Measurements from ENCODE around the gene CAMTA1.

Gene CAMTA1

GRCh38 chr1:6999826-7000225, 214.6 kb downstream of the CAMTA1 start:
- no CpG with 5 or more reads among the region's 6 CpGs for WGBS (ENCODE audit: extremely low coverage, insufficient coverage, insufficient read length)
- Histone ChIP-seq H3K23ac (ENCODE audit: low read length) (no peak overlapping the region), H4K91ac (ENCODE audit: low read depth, low read length) (no peak overlapping the region), H3K9ac (ENCODE audit: low read length) (no peak overlapping the region), H4K12ac (ENCODE audit: low read depth, low read length) (no peak overlapping the region), H3K14ac (ENCODE audit: low read length) (no peak overlapping the region), H4K8ac (ENCODE audit: low read depth, low read length) (no peak overlapping the region), H3K4me1 (ENCODE audit: control insufficient read depth in 1 of 2, insufficient read depth in 2 of 2, low read length in 2 of 2) (no peaks in the 10 kb centered on the region), H3K36me3 (ENCODE audit: control insufficient read depth in 1 of 2, insufficient read depth in 2 of 2, low read length in 2 of 2) (no peaks in the 10 kb centered on the region), H3K18ac (ENCODE audit: low read length) (no peak overlapping the region), H2BK5ac (ENCODE audit: low read depth, low read length, poor library complexity) (no peak overlapping the region), H3K4me3 (ENCODE audit: low read depth, low read length) (no peak overlapping the region), H3K27me3 (ENCODE audit: insufficient read depth, low read length) (no peaks in the 10 kb centered on the region), H3K79me2 (ENCODE audit: control insufficient read depth, insufficient read depth, low read length, poor library complexity) (no peaks in the 10 kb centered on the region), H2AK5ac (ENCODE audit: low read length) (no peak overlapping the region), H3K4ac (ENCODE audit: low read depth, low read length) (no peak overlapping the region), H3K9me3 (ENCODE audit: insufficient read depth, low read depth, low read length) (peaks cover 3% of the 10 kb centered on the region), H3K79me1 (ENCODE audit: low read length) (no peaks in the 10 kb centered on the region), H2BK12ac (ENCODE audit: low read length) (no peak overlapping the region), H3K4me2 (ENCODE audit: low read length) (no peak overlapping the region), H3K27ac (ENCODE audit: low read depth, low read length) (no peak overlapping the region), H2BK120ac (ENCODE audit: insufficient read depth, low read length, poor library complexity) (no peak overlapping the region), H2AFZ (ENCODE audit: insufficient read depth, low read length, poor library complexity) (no peak overlapping the region)
- no peak for DNase-seq

GRCh38 chr1:7000720-7001119, 215.5 kb downstream of the CAMTA1 start:
- no peak overlapping the region for H3K4me3 ChIP-seq (ENCODE audit: low read depth, low read length)
- H2AK5ac ChIP-seq (ENCODE audit: low read length): no peak overlapping the region
- no peak overlapping the region for H2AFZ ChIP-seq (ENCODE audit: insufficient read depth, low read length, poor library complexity)
- no peak overlapping the region for H3K27ac ChIP-seq (ENCODE audit: low read depth, low read length)
- H3K27me3 ChIP-seq (ENCODE audit: insufficient read depth, low read length): no peaks in the 10 kb centered on the region
- H4K91ac ChIP-seq (ENCODE audit: low read depth, low read length): no peak overlapping the region
- no peak overlapping the region for H3K4ac ChIP-seq (ENCODE audit: low read depth, low read length)
- H2BK5ac ChIP-seq (ENCODE audit: low read depth, low read length, poor library complexity): no peak overlapping the region
- H3K18ac ChIP-seq (ENCODE audit: low read length): no peak overlapping the region
- peaks cover 3% of the 10 kb centered on the region for H3K9me3 ChIP-seq (ENCODE audit: insufficient read depth, low read depth, low read length)
- no peaks in the 10 kb centered on the region for H3K36me3 ChIP-seq (ENCODE audit: control insufficient read depth in 1 of 2, insufficient read depth in 2 of 2, low read length in 2 of 2)
- H4K12ac ChIP-seq (ENCODE audit: low read depth, low read length): no peak overlapping the region
- no peaks in the 10 kb centered on the region for H3K79me2 ChIP-seq (ENCODE audit: control insufficient read depth, insufficient read depth, low read length, poor library complexity)
- no peak overlapping the region for H3K23ac ChIP-seq (ENCODE audit: low read length)
- WGBS (ENCODE audit: extremely low coverage, insufficient coverage, insufficient read length): no CpG with 5 or more reads among the region's 3 CpGs
- H3K4me2 ChIP-seq (ENCODE audit: low read length): no peak overlapping the region
- H3K79me1 ChIP-seq (ENCODE audit: low read length): no peaks in the 10 kb centered on the region
- DNase-seq: no peak
- no peaks in the 10 kb centered on the region for H3K4me1 ChIP-seq (ENCODE audit: control insufficient read depth in 1 of 2, insufficient read depth in 2 of 2, low read length in 2 of 2)
- no peak overlapping the region for H4K8ac ChIP-seq (ENCODE audit: low read depth, low read length)
- H3K9ac ChIP-seq (ENCODE audit: low read length): no peak overlapping the region
- no peak overlapping the region for H2BK12ac ChIP-seq (ENCODE audit: low read length)
- H3K14ac ChIP-seq (ENCODE audit: low read length): no peak overlapping the region
- H2BK120ac ChIP-seq (ENCODE audit: insufficient read depth, low read length, poor library complexity): no peak overlapping the region

- no peak overlapping the region for H4K91ac ChIP-seq (ENCODE audit: low read depth, low read length)
- H2BK5ac ChIP-seq (ENCODE audit: low read depth, low read length, poor library complexity): no peak overlapping the region
- H3K27ac ChIP-seq (ENCODE audit: low read depth, low read length): no peak overlapping the region
- H3K36me3 ChIP-seq (ENCODE audit: control insufficient read depth in 1 of 2, insufficient read depth in 2 of 2, low read length in 2 of 2): no peaks in the 10 kb centered on the region
- no peak overlapping the region for H2AK5ac ChIP-seq (ENCODE audit: low read length)
- no CpG with 5 or more reads among the region's 8 CpGs for WGBS (ENCODE audit: extremely low coverage, insufficient coverage, insufficient read length)
- H2BK120ac ChIP-seq (ENCODE audit: insufficient read depth, low read length, poor library complexity): no peak overlapping the region
- H3K23ac ChIP-seq (ENCODE audit: low read length): no peak overlapping the region
- H3K18ac ChIP-seq (ENCODE audit: low read length): no peak overlapping the region
- peaks cover 3% of the 10 kb centered on the region for H3K9me3 ChIP-seq (ENCODE audit: insufficient read depth, low read depth, low read length)
- no peaks in the 10 kb centered on the region for H3K79me2 ChIP-seq (ENCODE audit: control insufficient read depth, insufficient read depth, low read length, poor library complexity)
- H4K12ac ChIP-seq (ENCODE audit: low read depth, low read length): no peak overlapping the region
- no peak overlapping the region for H4K8ac ChIP-seq (ENCODE audit: low read depth, low read length)
- H3K4me1 ChIP-seq (ENCODE audit: control insufficient read depth in 1 of 2, insufficient read depth in 2 of 2, low read length in 2 of 2): no peaks in the 10 kb centered on the region
- no peaks in the 10 kb centered on the region for H3K79me1 ChIP-seq (ENCODE audit: low read length)
- H2BK12ac ChIP-seq (ENCODE audit: low read length): no peak overlapping the region
- H2AFZ ChIP-seq (ENCODE audit: insufficient read depth, low read length, poor library complexity): no peak overlapping the region
- no peak for DNase-seq
- no peak overlapping the region for H3K4me3 ChIP-seq (ENCODE audit: low read depth, low read length)
- H3K14ac ChIP-seq (ENCODE audit: low read length): no peak overlapping the region
- H3K27me3 ChIP-seq (ENCODE audit: insufficient read depth, low read length): no peaks in the 10 kb centered on the region
- H3K9ac ChIP-seq (ENCODE audit: low read length): no peak overlapping the region
- no peak overlapping the region for H3K4ac ChIP-seq (ENCODE audit: low read depth, low read length)
- no peak overlapping the region for H3K4me2 ChIP-seq (ENCODE audit: low read length)
Measured at GRCh38 chr1:7002728-7003127, 217.5 kb downstream of the CAMTA1 start.

GRCh38 chr1:7003676-7004075, 218.4 kb downstream of the CAMTA1 start:
- no peak overlapping the region for H2BK12ac ChIP-seq (ENCODE audit: low read length)
- DNase-seq: no peak
- H3K4ac ChIP-seq (ENCODE audit: low read depth, low read length): no peak overlapping the region
- H3K9me3 ChIP-seq (ENCODE audit: insufficient read depth, low read depth, low read length): peaks cover 3% of the 10 kb centered on the region
- H4K12ac ChIP-seq (ENCODE audit: low read depth, low read length): no peak overlapping the region
- H3K18ac ChIP-seq (ENCODE audit: low read length): no peak overlapping the region
- no peak overlapping the region for H3K27ac ChIP-seq (ENCODE audit: low read depth, low read length)
- no peak overlapping the region for H3K9ac ChIP-seq (ENCODE audit: low read length)
- no peaks in the 10 kb centered on the region for H3K79me2 ChIP-seq (ENCODE audit: control insufficient read depth, insufficient read depth, low read length, poor library complexity)
- H2AK5ac ChIP-seq (ENCODE audit: low read length): no peak overlapping the region
- H2BK120ac ChIP-seq (ENCODE audit: insufficient read depth, low read length, poor library complexity): no peak overlapping the region
- H3K36me3 ChIP-seq (ENCODE audit: control insufficient read depth in 1 of 2, insufficient read depth in 2 of 2, low read length in 2 of 2): no peaks in the 10 kb centered on the region
- H3K4me3 ChIP-seq (ENCODE audit: low read depth, low read length): no peak overlapping the region
- H4K91ac ChIP-seq (ENCODE audit: low read depth, low read length): no peak overlapping the region
- H2AFZ ChIP-seq (ENCODE audit: insufficient read depth, low read length, poor library complexity): no peak overlapping the region
- no peaks in the 10 kb centered on the region for H3K79me1 ChIP-seq (ENCODE audit: low read length)
- H3K23ac ChIP-seq (ENCODE audit: low read length): no peak overlapping the region
- H3K4me1 ChIP-seq (ENCODE audit: control insufficient read depth in 1 of 2, insufficient read depth in 2 of 2, low read length in 2 of 2): no peaks in the 10 kb centered on the region
- no peak overlapping the region for H2BK5ac ChIP-seq (ENCODE audit: low read depth, low read length, poor library complexity)
- H4K8ac ChIP-seq (ENCODE audit: low read depth, low read length): no peak overlapping the region
- H3K4me2 ChIP-seq (ENCODE audit: low read length): no peak overlapping the region
- H3K14ac ChIP-seq (ENCODE audit: low read length): no peak overlapping the region
- WGBS (ENCODE audit: extremely low coverage, insufficient coverage, insufficient read length): no CpG with 5 or more reads among the region's 5 CpGs
- H3K27me3 ChIP-seq (ENCODE audit: insufficient read depth, low read length): no peaks in the 10 kb centered on the region
